K562 (cell line): ENCODE data around the gene PCBP2. TPM values are rescaled to one million over a fixed set of nuclear protein-coding genes. Genes with fewer than 3 reads are reported as not detected.

ENCODE experiments used
- BRD4 ChIP-seq: fragments of 200-600 bp; sonication (generic); IDR thresholded peaks from 2 replicates; pipeline ENCODE4 v1.6.1; 2017; ENCODE audit warnings: inconsistent platforms
- E4F1 ChIP-seq: fragments of 250-450 bp; sonication (Bioruptor Pico); IDR thresholded peaks from 2 replicates; pipeline ENCODE4 v1.5.0; 2021; ENCODE audit warnings: mild to moderate bottlenecking, borderline replicate concordance
- HBP1 ChIP-seq: fragments of 450-650 bp; formaldehyde crosslinking; IDR thresholded peaks from 2 replicates; pipeline ENCODE4 v1.4.0; 2022; ENCODE audit warnings: missing genetic modification characterization
- HNRNPH1 ChIP-seq: fragments of 200-400 bp; formaldehyde crosslinking; optimal IDR thresholded peaks from 2 replicates; pipeline ENCODE3; 2017; ENCODE audit warnings: low read depth, mild to moderate bottlenecking, low read length, moderate library complexity
- HNRNPLL ChIP-seq: fragments of 200-400 bp; formaldehyde crosslinking; IDR thresholded peaks from 2 replicates; pipeline ENCODE4 v1.6.1; 2017; ENCODE audit warnings: low read length, low read depth, mild to moderate bottlenecking; ENCODE audit not compliant: poor library complexity, severe bottlenecking
- MTA2 ChIP-seq: fragments of 450-650 bp; IDR thresholded peaks from 2 replicates; pipeline ENCODE4 v1.6.1; 2016; ENCODE audit warnings: low read depth
- NCOR1 ChIP-seq: fragments of 450-650 bp; IDR thresholded peaks from 2 replicates; pipeline ENCODE4 v1.6.1; 2016; ENCODE audit warnings: mild to moderate bottlenecking, moderate library complexity
- NFXL1 ChIP-seq: fragments of 450-650 bp; formaldehyde crosslinking; IDR thresholded peaks from 2 replicates; pipeline ENCODE4 v1.4.0; 2021; ENCODE audit warnings: mild to moderate bottlenecking
- NKRF ChIP-seq: fragments of 450-650 bp; IDR thresholded peaks from 2 replicates; pipeline ENCODE4 v1.6.1; 2016; ENCODE audit warnings: borderline replicate concordance
- PATZ1 ChIP-seq: fragments of 250-450 bp; sonication (Bioruptor Pico); IDR thresholded peaks from 2 replicates; pipeline ENCODE4 v1.5.0; 2020; ENCODE audit warnings: mild to moderate bottlenecking, borderline replicate concordance
- SRSF3 ChIP-seq: fragments of 200-400 bp; formaldehyde crosslinking; IDR thresholded peaks from 2 replicates; pipeline ENCODE4 v1.6.1; 2016; ENCODE audit warnings: mild to moderate bottlenecking, low read length, moderate library complexity; ENCODE audit not compliant: insufficient read depth
- TAF1 ChIP-seq: IDR thresholded peaks from 2 replicates; pipeline ENCODE4 v1.6.1; 2011; ENCODE audit warnings: mild to moderate bottlenecking, low read length, moderate library complexity; ENCODE audit not compliant: insufficient read depth, control insufficient read depth, severe bottlenecking; ENCODE audit errors: extremely low read depth
- ZBTB43 ChIP-seq: sonication (generic); formaldehyde crosslinking; IDR thresholded peaks from 2 replicates; pipeline ENCODE4 v1.8.0; 2023; ENCODE audit warnings: mild to moderate bottlenecking, missing genetic modification reagents
- ZC3H8 ChIP-seq: fragments of 450-650 bp; IDR thresholded peaks from 2 replicates; pipeline ENCODE4 v1.6.1; 2017
- ZNF395 ChIP-seq: fragments of 200-800 bp; sonication (Bioruptor generic); IDR thresholded peaks from 2 replicates; pipeline ENCODE4 v1.6.1; 2017; ENCODE audit warnings: missing genetic modification characterization, missing compliant biosample characterization
- polyA plus RNA-seq, 8 experiments: library from polyadenylated mRNA; depleted of rRNA in 4 of 8; stranded (reverse) in 5 of 8; unstranded in 3 of 8; fragments of >200 nt; fragmentation: Nextera tagmentation in 2 of 8; fragmentation: Illumina TruSeq in 1 of 8; extraction: Ambion mirVana in 2 of 8; extraction: Trizol in 1 of 8; gene quantifications; 2 replicates each; pipeline versions ENCODE4 v1.2.1 to v1.2.3, GENCODE V29; 2011 to 2014; ENCODE audit warnings: inconsistent platforms in 1 of 8, missing spikeins in 1 of 8
- total RNA-seq, 7 experiments: library from RNA; depleted of rRNA in 6 of 7; stranded (reverse); fragments of >200 nt in 6 of 7; fragmentation: Illumina TruSeq in 2 of 7; extraction: Trizol in 2 of 7; gene quantifications; 2 replicates each; pipeline versions ENCODE4 v1.2.1 to v1.2.3, GENCODE V29; 2011 to 2021; ENCODE audit warnings: low replicate concordance in 1 of 7

Gene PCBP2
- total and polyA plus RNA-seq, 9 of the 15 experiments (the other 6 are each of a cell fraction or from before 2014, with no cell fraction given): 137 to 831 (median 328) TPM

- TF ChIP-seq PATZ1 (CRISPR knock-in tag) (no peak), MTA2 (no peak), BRD4 (peak; percentile 95; the same call in 1 of the 2 replicates), HNRNPH1 (no peak), SRSF3 (no peak), ZC3H8 (no peak), NKRF (peak; percentile 67; the same call in 1 of the 2 replicates), NFXL1 (CRISPR knock-in tag) (no peak), HNRNPLL (no peak), TAF1 (peak; percentile 54), ZNF395 (CRISPR knock-in tag) (peak; percentile 69; the same call in 1 of the 2 replicates), NCOR1 (peak; percentile 47), ZBTB43 (CRISPR knock-in tag) (no peak), E4F1 (CRISPR knock-in tag) (no peak), HBP1 (CRISPR knock-in tag) (peak; percentile 9; the same call in 1 of the 2 replicates)
Measured at GRCh38 chr12:53452159-53453077, 516 bp downstream of the PCBP2 start (continued).
